ENCODE results near the gene CTDSPL2. TPM values are rescaled to one million over a fixed set of nuclear protein-coding genes. Genes with fewer than 3 reads are reported as not detected.

Gene CTDSPL2
- total RNA-seq, 4 donors from 2014 or later: 52.0 to 84.8 (median 62.8) TPM

DNA sequence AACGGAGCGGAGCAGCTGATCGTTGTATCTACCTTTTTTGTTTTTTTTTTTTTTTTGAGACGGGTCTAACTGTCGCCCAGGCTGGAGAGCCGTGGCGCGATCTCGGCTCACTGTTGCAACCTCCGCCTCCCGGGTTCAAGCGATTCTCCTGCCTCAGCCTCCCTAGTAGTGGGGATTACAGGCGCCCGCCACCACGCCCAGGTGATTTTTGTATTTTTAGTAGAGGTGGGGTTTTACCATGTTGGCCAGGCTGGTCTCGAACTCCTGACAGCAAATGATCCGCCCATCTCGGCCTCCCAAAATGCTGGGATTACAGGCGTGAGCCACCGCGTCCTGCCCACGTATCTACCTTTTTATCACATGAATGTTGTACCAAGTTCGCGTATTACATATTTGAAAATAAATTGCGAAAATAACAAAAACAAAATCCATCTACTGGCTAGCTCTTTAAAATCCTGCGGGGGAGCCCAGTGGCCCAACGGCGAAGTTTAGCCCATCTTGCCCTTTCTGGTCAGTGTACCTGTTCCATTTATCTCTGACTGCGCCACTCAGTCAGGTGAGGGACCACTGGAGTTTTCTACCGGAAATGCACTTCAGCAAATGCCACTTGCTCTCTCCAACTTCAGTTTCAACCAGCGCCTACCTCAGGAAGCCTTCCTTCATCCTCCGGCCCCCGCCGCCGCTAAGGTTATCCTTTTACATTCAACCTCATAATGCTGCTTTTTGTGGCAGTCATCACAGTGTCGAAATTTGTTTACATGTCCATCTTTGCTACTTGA lies 108.3 kb downstream of the CTDSPL2 start:
- Histone ChIP-seq H3K27ac (peak overlapping the region; percentile 97 to 100 (median 98)), H3K36me3 (no peaks in the 10 kb centered on the region), H3K4me1 (peaks cover 9 to 31% (median 23%) of the 10 kb centered on the region in 4 donors), H3K27me3 (no peaks in the 10 kb centered on the region), H3K9me3 (no peaks in the 10 kb centered on the region), H3K4me3 (peak overlapping the region; percentile 66 to 93 (median 83))
- intact Hi-C loops (cut with DNase I; ENCODE audit: low total_unique reads): loop anchor here (10.0 kb wide), 1 partner anchor 111 kb away; the partner anchor contains the start of gene CTDSPL2
- in situ Hi-C loops (cut with MboI; ENCODE audit: low pct_ligation_motif_present in 1 of 4, low pct_unique_long_range_greater_than_20kb in 1 of 4, low sequenced_read_pairs in 3 of 4): no loop called here
- DNase-seq: peak; percentile 32
- 47 to 61% methylated on average over 24 to 36 of the region's 36 CpGs for WGBS, 2 donors (ENCODE audit: low coverage in 1 of 2)
- TF ChIP-seq POLR2A (IDR thresholded peaks at IDR 0.05) (no peak), POLR2AphosphoS5 (IDR thresholded peaks at IDR 0.05) (no peak), CTCF (IDR thresholded peaks at IDR 0.05) (peak in 1 of 5 experiments; percentile 7)

- H3K27ac ChIP-seq: peak overlapping the region; percentile 97 to 100 (median 98)
- in situ Hi-C loops (cut with MboI; ENCODE audit: low pct_ligation_motif_present in 1 of 4, low pct_unique_long_range_greater_than_20kb in 1 of 4, low sequenced_read_pairs in 3 of 4): no loop called here
- 0 to 1% methylated on average over 2 to 37 of the region's 47 CpGs for WGBS, 2 donors (ENCODE audit: low coverage in 1 of 2)
- H3K4me1 ChIP-seq: peaks cover 14 to 38% (median 30%) of the 10 kb centered on the region in 4 donors
- H3K4me3 ChIP-seq: peak overlapping the region; percentile 66 to 93 (median 83)
- H3K36me3 ChIP-seq: no peaks in the 10 kb centered on the region
- no peaks in the 10 kb centered on the region for H3K9me3 ChIP-seq
- H3K27me3 ChIP-seq: no peaks in the 10 kb centered on the region
- DNase-seq: peak; percentile 90
- peak; percentile 72 for TF ChIP-seq POLR2A (IDR thresholded peaks at IDR 0.05)
- peak; percentile 69 to 88 (median 79) for TF ChIP-seq POLR2AphosphoS5 (IDR thresholded peaks at IDR 0.05)
- TF ChIP-seq CTCF (IDR thresholded peaks at IDR 0.05): peak; percentile 30 to 59 (median 41)
- no peak for TF ChIP-seq EP300 (IDR thresholded peaks at IDR 0.05; ENCODE audit: low read depth)
- intact Hi-C loops (cut with DNase I; ENCODE audit: low total_unique reads): loop anchor here (10.0 kb wide), 1 partner anchor 112 kb away; the partner anchor contains the start of gene CTDSPL2
These were observed 109.0 kb downstream of the CTDSPL2 start for GRCh38 chr15:44536302-44536961.

GRCh38 chr15:44536962-44537734 lies 109.7 kb downstream of the CTDSPL2 start, which contains the start of gene EIF3J:
EIF3J (plus strand) TSS chr15:44537147; CDS start chr15:44537195, 48 bp downstream.
- in situ Hi-C loops (cut with MboI; ENCODE audit: low pct_ligation_motif_present in 1 of 4, low pct_unique_long_range_greater_than_20kb in 1 of 4, low sequenced_read_pairs in 3 of 4): no loop called here
- Histone ChIP-seq H3K27me3 (no peaks in the 10 kb centered on the region), H3K4me3 (peak within 1 kb of the TSS; percentile 66 to 93 (median 83)), H3K36me3 (no peaks in the 10 kb centered on the region), H3K9me3 (no peaks in the 10 kb centered on the region), H3K27ac (peak within 1 kb of the TSS; percentile 97 to 100 (median 98)), H3K4me1 (peaks cover 17 to 44% (median 37%) of the 10 kb centered on the region in 4 donors)
- TF ChIP-seq CTCF (IDR thresholded peaks at IDR 0.05) (no peak), POLR2A (IDR thresholded peaks at IDR 0.05) (peak; percentile 95), POLR2AphosphoS5 (IDR thresholded peaks at IDR 0.05) (peak; percentile 96 to 98 (median 98)), EP300 (IDR thresholded peaks at IDR 0.05; ENCODE audit: low read depth) (no peak)
- WGBS, 2 donors (ENCODE audit: low coverage in 1 of 2): 2% methylated on average over 31 of the region's 97 CpGs; no CpG with 5 or more reads in 1 of the 2 donors
- intact Hi-C loops (cut with DNase I; ENCODE audit: low total_unique reads): loop anchor here (10.0 kb wide), 1 partner anchor 112 kb away; the partner anchor contains the start of gene CTDSPL2
- DNase-seq: peak; percentile 95

Measured in transverse colon (tissue), 4 donors.